GM18867 (cell line): ENCODE results near the gene CLCN1.

Experiments
- ATAC-seq: cut with Tn5 transposase; IDR thresholded peaks from one replicate; pipeline ENCODE4 v1.9.1; 2021; ENCODE audit warnings: mild to moderate bottlenecking, moderate library complexity; ENCODE audit not compliant: unreplicated experiment

The CLCN1 gene

GRCh38 chr7:143292876-143293275, 23.0 kb upstream of the CLCN1 start:
- no peak for ATAC-seq

- no peak for ATAC-seq
Observed at GRCh38 chr7:143295870-143296269, 20.0 kb upstream of the CLCN1 start.

GRCh38 chr7:143296686-143297085, 19.2 kb upstream of the CLCN1 start:
- no peak for ATAC-seq

DNA sequence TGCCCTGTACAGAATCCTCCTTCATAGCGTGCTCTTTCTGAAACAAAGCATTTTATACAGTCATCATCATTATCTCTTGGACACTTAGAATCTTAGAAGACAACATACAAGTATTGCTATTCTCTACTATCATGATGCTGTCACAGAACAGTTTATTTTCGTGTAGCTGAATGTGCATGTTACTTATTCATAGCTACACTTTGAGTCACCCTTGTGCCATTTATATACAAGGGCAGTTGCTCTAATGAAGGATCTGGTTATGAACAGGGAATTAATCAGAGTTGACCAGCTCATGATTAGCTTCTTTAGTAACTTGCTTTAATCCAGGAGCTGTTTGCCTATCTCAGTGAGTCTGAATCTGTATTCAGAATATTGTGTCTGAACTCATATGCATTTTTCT, 16.6 kb upstream of the CLCN1 start:
- ATAC-seq, result no peak

DNA sequence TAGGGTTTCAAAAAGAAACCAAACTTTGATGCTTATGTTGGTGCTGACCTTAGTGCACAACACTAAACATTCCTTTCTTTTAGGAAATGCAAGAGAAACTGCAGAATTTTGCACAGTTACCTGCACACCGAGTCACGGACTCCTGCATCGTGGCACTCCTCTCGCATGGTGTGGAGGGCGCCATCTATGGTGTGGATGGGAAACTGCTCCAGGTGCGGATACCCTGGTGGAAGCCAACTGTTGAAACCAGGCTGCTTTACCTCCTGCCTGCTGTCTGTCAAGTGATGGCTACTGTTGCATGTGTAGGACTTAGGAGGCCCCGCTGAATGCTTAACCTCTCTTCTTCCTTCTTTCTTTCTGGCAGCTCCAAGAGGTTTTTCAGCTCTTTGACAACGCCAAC, 16.1 kb upstream of the CLCN1 start:
- no peak for ATAC-seq

DNA sequence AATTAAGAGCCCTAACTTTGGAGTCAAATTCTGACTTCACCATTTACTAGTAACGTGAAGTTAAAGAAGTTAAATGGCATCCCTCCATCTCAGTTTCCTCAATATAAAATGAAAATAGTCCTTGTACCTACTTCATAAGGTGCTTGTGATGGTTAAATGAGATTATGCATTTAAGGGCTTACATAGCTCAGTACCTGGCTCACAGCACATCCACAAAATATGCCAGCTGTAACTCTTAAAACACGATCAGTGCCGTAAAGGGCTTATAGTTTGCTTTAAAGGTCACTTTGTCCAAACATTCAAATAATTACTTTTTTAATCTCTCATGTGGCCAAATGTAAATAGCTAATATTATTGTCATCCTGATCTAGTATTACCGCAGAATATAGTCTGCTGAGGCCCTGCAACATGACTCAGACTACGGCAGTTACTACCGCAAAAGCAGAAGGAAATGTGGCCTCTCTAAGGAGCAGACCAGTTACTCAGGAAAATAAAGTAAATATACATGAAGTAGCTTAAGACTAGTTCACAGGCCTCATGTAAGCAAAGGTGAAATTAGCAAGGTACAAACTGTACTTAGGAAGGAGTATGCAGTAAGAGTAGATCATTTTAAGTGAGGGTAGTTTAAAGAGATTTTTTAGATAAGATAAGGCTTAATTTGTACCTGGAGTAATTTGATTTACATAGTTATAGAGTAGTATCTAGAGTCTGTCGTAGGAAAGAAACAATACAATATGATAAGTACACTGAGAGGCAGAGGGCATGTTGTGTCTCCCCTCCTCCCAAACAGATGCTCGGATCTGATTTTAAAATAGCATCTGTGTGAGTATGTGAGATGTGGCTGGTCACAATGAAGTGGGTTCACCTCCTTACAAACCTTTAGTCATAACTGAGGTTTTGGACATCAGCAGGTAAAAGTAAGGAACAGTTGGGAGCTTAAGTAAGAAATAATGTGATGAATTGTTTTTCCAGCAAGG, 14.7 kb upstream of the CLCN1 start:
- no peak for ATAC-seq

DNA sequence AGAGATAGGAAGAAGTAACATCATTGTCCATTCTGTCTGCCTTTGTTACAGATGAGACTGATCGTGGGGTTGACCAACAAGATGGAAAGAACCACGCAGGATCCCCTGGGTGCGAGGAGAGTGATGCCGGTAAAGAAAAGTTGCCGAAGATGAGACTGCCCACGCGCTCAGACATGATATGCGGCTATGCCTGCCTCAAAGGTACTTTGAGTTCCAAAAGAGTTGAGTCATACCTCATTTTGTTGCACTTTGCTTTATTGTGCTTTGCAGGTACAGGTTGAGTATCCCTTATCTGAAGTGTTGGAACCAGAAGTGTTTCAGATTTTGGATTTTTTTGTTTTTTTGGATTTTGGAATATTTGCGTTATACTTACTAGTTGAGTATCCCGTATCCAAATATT, 12.2 kb upstream of the CLCN1 start:
- ATAC-seq, result no peak

- ATAC-seq, result no peak
Observed at GRCh38 chr7:143304938-143305337, 11.0 kb upstream of the CLCN1 start.

DNA sequence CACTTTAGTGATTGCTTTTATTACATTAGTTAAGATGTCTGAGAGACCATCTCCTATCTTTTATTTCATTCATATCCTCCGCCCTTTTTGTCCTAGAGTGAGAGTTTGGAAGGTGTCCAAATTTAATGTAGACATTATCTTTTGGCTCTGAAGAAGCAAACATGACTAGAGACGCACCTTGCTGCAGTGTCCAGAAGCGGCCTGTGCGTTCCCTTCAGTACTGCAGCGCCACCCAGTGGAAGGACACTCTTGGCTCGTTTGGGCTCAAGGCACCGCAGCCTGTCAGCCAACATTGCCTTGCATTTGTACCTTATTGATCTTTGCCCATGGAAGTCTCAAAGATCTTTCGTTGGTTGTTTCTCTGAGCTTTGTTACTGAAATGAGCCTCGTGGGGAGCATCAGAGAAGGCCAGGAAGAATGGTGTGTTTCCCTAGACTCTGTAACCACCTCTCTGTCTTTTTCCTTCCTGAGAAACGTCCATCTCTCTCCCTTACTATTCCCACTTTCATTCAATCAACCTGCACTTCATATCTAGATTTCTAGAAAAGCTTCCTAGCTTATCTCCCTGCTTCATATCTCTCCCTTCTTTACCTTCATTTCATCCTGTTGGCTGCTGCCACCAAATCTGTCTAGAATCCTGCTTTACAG, 10.4 kb upstream of the CLCN1 start:
- ATAC-seq, result no peak

GRCh38 chr7:143308632-143309031, 7.3 kb upstream of the CLCN1 start:
- no peak for ATAC-seq

GRCh38 chr7:143314127-143314526, 1.8 kb upstream of the CLCN1 start:
- ATAC-seq, result no peak

DNA sequence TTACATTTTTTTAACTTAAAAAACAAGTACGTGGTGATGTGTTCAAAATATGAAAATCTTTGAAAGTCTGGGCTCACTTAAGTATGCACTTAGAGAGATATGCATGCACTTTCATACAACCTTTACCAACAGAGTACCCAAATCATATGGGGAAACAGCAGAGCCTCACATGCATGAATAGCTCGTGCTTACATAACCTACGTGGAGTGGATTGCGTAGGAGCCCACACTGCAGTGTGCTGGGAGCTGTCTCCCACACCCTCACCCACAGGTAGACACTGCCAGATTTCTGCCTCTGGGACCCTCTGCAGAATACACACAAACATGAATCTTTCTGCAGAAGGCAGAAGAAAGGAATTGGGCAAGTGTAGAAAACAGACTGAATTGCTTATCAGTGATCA, 581 bp downstream of the CLCN1 start:
- ATAC-seq, result no peak

- ATAC-seq, result no peak
Observed at GRCh38 chr7:143318661-143319060, 2.8 kb downstream of the CLCN1 start.

- no peak for ATAC-seq
Observed at GRCh38 chr7:143320620-143321019, 4.7 kb downstream of the CLCN1 start.

- no peak for ATAC-seq
Observed at GRCh38 chr7:143321242-143321641, 5.3 kb downstream of the CLCN1 start.

DNA sequence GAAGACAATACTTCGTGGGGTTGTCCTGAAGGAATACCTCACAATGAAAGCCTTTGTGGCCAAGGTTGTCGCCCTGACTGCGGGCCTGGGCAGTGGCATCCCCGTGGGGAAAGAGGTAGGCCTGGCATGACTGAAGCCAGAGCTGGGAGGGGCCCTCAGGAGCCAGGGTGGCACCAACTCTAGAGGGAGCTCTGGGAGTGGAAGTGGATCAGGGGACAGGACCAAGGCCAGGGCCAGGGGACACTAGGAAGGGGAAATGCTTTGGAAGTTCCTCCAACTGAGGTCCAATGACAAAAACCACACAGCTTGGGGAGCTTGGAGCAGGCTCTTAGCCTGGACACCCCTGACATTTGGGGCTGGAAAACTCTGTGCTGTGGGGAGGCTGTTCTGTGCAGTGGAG, 5.8 kb downstream of the CLCN1 start:
- no peak for ATAC-seq

- ATAC-seq, result no peak
Observed at GRCh38 chr7:143322760-143323633, 7.1 kb downstream of the CLCN1 start.

DNA sequence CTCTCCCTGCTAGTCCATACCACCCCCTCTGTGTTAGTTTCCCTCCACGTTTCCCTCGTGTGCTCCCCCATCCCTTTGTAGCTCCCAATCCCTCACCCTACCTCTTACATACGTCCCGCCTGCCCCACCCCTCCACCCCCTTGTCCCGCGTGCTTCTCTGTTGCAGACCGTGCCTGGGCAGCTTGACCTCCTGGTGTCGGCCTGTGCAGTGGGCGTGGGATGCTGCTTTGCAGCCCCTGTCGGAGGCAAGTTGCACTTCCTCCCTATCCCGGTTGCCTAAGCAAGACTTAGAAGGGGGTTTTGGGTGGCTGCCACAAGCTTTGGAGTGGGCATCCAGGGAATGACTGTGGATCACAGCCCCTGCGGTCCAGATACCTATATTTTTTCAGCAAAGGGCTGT, 7.7 kb downstream of the CLCN1 start:
- ATAC-seq, result no peak

- ATAC-seq, result peak; percentile 77
Observed at GRCh38 chr7:143325240-143325639, 9.3 kb downstream of the CLCN1 start.

- peak; percentile 67 for ATAC-seq
Observed at GRCh38 chr7:143327903-143328302, 12.0 kb downstream of the CLCN1 start.

GRCh38 chr7:143329471-143330170, 13.7 kb downstream of the CLCN1 start:
- ATAC-seq, result no peak
